Jurkat, Clone E6-1 (cell line): ENCODE data around the gene TANC1. TPM values are rescaled to one million over a fixed set of nuclear protein-coding genes. Genes with fewer than 3 reads are reported as not detected.
A peak's percentile ranks its signal among the peaks of the same experiment; 100 is the strongest.

Source experiments
- DNase-seq: peaks from one replicate; pipeline ENCODE4 v3.0.0-alpha.2; 2011; ENCODE audit warnings: low read depth, low spot score
- H3K4me3 ChIP-seq: 2 replicates; pipeline ENCODE4 v1.5.1; 2011; ENCODE audit warnings: mild to moderate bottlenecking, low read length, control low read depth, moderate library complexity
- polyA plus RNA-seq: library from polyadenylated mRNA; unstranded; fragments of >200 nt; gene quantifications from one replicate; pipeline ENCODE4 v1.2.1, GENCODE V29; 2012; ENCODE audit warnings: missing spikeins; ENCODE audit not compliant: insufficient read length, insufficient read depth

The TANC1 gene
- 6.0 TPM for polyA plus RNA-seq

GRCh38 chr2:158968396-158969161, at the start of gene TANC1:
Gene TANC1, plus strand, starts transcription at chr2:158968640. Its CDS starts 97,271 bp downstream, at chr2:159065911.
- DNase-seq, result peak; percentile 49
- peak within 1 kb of the TSS; percentile 65 for H3K4me3 ChIP-seq

DNA sequence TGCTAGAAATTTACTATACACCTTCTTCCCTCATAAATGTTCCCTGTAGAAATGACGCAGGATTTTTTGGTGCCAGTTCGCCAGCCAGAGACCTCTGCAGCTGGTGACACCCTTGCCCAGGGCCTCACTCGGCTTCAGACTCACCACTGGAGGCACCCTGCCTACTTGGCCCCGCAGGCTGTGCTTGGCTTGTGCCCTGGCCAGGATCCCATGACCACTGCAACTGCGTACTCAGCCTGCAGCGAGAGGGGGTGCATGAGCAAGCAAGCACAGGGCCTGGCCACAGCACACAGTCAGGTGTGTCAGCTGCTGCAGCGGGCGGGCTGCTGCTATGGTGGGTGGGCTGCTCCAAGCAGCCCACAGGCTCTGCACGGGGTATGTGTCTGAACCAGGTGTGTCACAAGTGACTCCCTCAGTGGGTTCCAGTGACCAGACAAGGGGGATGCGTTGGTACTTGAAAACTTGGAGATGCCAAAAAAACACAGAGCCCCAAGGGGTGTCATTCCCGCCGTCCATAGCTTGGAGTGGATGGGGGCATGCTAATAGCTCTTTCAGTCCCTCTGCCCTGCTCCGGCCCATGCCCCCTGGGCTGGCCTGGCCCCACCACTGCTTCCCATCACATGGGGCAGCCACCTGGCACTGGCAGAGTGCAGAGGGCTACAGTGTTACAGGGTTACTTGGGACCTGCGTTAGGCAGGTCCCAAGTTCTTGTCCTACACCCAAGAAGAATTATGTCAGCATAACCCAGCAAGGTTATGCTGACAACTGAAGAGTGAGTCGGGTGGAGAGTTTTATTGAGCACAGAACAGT, 46.6 kb upstream of the TANC1 start:
- DNase-seq, result no peak
- H3K4me3 ChIP-seq, result no peak overlapping the region

GRCh38 chr2:158922601-158923000, 45.8 kb upstream of the TANC1 start:
- DNase-seq, result no peak
- no peak overlapping the region for H3K4me3 ChIP-seq

DNA sequence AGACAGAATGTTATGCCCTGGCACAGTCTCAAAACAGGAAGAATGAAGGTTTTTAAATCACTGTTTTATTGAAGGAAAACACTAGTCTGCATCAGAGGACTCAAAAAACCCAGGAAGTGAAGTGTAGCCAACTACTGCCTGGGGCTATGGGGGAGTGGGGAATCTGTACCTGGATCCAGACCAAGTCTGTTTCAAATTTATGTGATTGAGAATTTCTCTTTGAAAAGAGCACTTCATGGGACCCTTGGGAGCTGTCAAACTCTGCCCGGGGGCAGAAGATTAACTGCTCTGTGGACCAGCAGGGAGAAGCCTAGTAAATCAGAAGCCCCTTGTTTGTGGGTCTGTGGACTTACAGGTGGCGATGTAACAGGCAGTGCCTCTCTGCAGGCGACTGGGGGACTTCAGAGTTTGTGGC, 45.3 kb upstream of the TANC1 start:
- DNase-seq, result no peak
- no peak overlapping the region for H3K4me3 ChIP-seq

DNA sequence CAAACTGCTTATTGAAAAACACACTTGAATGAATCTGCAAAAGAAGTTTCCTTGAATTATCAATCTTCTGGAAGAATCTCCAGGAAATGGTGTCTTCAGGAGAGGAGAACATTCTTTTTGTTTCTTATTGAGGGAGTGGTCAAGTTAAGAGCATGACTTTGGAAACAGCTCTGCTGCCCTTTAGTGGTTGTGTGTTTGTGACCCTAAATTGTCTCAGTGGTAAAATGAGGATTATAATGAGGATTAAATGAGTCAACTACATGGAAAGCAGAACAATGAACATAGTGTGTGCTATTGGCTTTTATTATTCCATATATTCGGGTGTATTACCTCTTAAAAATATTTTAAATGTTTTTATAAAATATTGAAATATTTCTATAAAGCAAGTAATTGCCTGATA, 44.8 kb upstream of the TANC1 start:
- no peak overlapping the region for H3K4me3 ChIP-seq
- DNase-seq, result no peak

- DNase-seq, result no peak
- no peak overlapping the region for H3K4me3 ChIP-seq
Observed at GRCh38 chr2:158926478-158926948, 41.9 kb upstream of the TANC1 start.

GRCh38 chr2:158928515-158928914, 39.9 kb upstream of the TANC1 start:
- H3K4me3 ChIP-seq, result no peak overlapping the region
- DNase-seq, result no peak

DNA sequence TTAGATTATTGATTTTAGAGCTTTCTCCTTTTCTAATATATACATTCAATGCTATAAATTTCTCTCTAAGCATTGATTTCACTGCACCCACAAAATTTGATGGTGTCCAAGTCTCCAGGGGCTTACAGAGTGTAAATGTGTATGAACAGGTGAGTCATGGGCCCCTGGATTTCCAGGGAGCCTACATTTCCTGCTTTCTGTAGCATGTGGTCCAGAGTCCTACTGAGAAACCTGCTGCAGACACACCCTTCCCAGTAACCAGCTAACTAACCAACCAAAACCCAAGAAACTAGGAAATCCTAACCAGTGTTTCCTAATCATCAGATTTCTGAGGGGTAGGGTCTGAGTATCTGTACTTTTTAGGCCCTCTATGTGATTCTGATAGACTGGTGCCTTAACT, 39.5 kb upstream of the TANC1 start:
- no peak for DNase-seq
- no peak overlapping the region for H3K4me3 ChIP-seq

DNA sequence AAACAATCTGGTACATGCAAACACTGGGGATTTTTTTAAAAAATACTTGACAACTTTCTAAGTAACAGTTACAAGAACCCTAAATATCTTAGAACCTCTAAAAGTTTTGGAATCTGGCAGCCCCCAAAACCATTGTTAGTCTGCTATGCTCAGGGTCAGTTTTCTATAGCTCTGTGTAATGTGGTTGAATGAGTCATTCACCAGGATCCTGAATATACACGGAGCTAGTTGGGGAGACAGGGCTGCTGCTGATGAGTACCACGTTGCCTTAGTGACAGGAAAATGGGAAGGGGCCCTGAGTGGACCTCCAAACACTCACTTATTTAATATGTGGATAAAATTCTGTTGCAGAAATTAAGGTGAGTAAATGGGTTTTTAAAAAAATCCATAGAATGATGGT, 36.9 kb upstream of the TANC1 start:
- no peak for DNase-seq
- H3K4me3 ChIP-seq, result no peak overlapping the region

DNA sequence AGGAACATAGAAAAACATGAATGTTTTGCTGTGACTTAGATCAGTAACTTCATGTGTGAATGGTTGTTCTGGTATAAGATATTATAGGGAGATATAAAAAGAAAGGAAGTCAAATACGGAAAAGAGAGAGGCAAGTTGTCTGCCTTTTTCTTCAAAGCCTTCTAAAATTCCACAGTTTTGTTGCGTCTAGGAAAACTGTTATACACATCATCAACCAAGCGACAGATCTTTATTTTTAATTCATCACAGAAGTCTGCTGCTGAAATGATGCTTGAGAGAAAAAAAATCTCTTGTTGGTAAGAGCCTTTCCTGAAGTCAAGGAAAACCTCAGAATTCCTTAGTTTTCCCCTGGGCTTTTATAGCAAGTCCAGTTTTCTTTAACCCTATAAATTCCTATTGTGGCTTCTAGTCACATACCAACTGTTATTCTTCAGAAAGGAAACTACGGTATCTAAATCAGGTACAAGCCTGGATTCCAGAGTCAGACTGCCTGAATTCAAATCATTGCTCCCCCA, 36.3 kb upstream of the TANC1 start:
- DNase-seq, result no peak
- no peak overlapping the region for H3K4me3 ChIP-seq

GRCh38 chr2:158934170-158934569, 34.3 kb upstream of the TANC1 start:
- no peak overlapping the region for H3K4me3 ChIP-seq
- DNase-seq, result no peak

DNA sequence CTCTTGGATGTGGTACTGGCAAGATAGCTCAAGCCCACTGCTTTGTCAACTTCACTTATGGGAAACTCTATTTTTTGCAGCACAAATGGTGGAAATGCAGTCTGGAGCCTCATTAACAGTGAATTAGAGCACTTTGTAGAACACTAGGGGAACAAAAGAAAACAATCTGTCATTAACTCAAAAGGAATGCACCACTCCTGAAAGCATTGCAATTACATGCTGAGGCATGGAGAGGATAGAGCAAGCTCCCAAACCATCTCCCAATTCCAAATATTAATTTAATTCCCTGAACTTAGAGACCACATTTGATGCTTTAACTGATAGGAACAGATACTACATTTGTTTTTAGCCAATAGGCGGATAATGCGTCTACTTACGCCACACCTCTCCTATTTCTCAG, 32.8 kb upstream of the TANC1 start:
- DNase-seq, result no peak
- no peak overlapping the region for H3K4me3 ChIP-seq

DNA sequence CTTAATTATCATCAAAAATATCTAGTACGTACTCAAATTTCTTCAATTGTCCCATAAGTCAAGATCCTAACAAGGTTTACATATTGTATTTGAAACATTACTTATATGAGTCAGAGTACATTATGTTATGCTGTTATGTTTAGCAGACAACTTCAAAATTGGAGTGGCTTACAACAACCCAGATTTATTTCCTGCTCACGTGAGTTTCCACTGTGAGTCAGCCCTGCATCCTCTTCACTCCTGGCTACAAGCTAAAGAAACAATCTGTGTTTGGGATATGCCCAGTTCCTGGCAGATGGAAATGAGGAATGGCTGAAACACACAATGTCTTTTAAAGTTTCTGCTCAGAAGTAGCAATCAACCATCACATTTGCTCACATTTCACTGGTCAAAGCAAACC, 31.5 kb upstream of the TANC1 start:
- H3K4me3 ChIP-seq, result no peak overlapping the region
- DNase-seq, result no peak

- no peak overlapping the region for H3K4me3 ChIP-seq
- no peak for DNase-seq
Observed at GRCh38 chr2:158940356-158940755, 28.1 kb upstream of the TANC1 start.

DNA sequence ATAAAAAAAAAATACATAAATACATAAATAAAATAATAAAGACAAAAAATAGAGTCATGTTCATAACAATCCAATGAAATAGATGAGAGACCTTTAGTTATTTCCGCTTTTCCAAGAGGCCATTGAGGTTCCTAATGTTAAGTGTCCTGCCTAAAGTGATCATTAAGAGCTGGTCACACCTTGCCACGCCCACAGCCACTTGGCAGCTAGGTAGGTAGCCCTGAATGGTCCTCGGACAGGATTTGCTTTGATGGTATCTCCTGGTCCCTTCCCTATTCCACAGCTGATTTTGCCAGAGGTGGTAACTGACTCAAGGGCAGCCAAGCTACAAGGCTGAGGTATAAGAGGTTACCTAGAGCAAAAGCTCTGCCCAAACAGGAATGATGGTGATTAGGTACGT, 24.5 kb upstream of the TANC1 start:
- no peak overlapping the region for H3K4me3 ChIP-seq
- no peak for DNase-seq

- H3K4me3 ChIP-seq, result no peak overlapping the region
- DNase-seq, result no peak
Observed at GRCh38 chr2:158948964-158949699, 19.3 kb upstream of the TANC1 start.

DNA sequence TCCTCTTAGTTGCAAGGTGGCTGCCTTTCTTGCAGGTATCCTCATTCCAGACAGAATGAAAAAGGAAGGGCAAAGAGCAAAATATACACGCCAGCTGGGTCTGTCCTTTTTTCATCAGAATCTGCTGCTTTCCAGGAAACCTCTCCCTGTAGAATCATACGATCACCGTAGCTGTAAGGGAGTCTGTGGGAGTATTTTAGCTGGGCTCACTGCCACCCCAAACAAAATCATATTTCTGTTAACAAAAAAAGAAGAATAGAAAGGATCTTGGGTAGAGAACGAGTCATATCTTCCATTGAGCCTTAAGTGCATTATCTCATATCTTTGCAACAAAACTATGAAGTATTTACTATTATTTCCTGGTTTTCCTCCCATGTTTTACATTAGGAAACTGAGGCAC, 15.0 kb upstream of the TANC1 start:
- no peak overlapping the region for H3K4me3 ChIP-seq
- DNase-seq, result no peak

DNA sequence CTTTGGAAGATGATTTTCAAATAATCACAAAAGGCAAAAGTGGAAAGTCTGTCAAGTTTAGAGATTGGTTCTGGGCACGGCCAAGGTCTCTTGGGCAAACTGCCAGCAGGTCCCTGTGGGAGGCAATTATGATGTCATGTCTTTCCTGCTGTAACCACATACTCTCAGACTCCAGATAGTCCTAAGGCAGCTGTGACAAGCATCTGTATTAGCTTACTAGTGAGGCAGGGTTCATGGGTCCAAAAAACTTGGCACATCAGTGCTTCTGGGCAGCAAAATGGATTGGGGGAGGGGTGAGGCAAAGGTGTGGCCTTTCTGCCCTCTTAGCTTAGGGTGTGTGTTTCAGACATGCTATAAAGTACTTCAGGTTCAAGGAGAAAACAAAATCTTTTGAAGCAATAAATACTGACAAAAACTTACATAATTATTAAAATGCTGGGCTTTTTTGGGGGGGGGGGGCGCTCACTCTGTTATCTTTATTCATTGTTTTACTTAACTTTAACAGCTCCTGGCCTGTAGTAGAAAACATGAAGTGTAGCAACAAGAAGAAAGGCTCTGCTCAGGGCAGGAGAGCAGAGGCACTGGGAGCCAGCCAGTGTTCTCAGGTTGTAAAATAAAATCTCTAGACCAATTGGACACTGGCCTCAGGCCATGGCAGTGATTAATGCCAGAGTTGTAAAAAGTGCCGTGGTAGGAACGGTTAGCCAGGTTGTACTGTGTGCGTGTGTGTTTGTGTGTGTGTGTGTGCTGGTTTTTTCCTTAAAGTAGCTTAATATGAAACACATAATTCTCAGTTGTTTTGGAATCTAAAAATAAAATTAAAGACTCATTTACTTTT, 14.3 kb upstream of the TANC1 start:
- H3K4me3 ChIP-seq, result no peak overlapping the region
- DNase-seq, result peak; percentile 44
